GM21717 (cell line): ENCODE results near the gene EPOP.
A peak's percentile ranks its signal among the peaks of the same experiment; 100 is the strongest.

ENCODE experiments used
- ATAC-seq: cut with Tn5 transposase; IDR thresholded peaks from one replicate; pipeline ENCODE4 v1.9.1; 2021; ENCODE audit warnings: mild to moderate bottlenecking, moderate library complexity; ENCODE audit not compliant: unreplicated experiment

The EPOP gene

GRCh38 chr17:38674749-38675615 is at the start of gene EPOP:
Gene EPOP (minus strand): TSS chr17:38674957. CDS start chr17:38674495, 462 bp downstream.
- peak; percentile 57 for ATAC-seq

GRCh38 chr17:38721802-38722201 is 47.0 kb upstream of the EPOP start:
- ATAC-seq, result no peak

GRCh38 chr17:38720941-38721340 is 46.2 kb upstream of the EPOP start:
- no peak for ATAC-seq

GRCh38 chr17:38719943-38720641 is 45.3 kb upstream of the EPOP start:
- ATAC-seq, result no peak

GRCh38 chr17:38719289-38719942 is 44.7 kb upstream of the EPOP start:
- ATAC-seq, result no peak

GRCh38 chr17:38717139-38717745 is 42.5 kb upstream of the EPOP start:
- no peak for ATAC-seq

- ATAC-seq, result no peak
Measured at GRCh38 chr17:38716368-38717005, 41.7 kb upstream of the EPOP start.

- no peak for ATAC-seq
Measured at GRCh38 chr17:38715216-38715943, 40.6 kb upstream of the EPOP start.

GRCh38 chr17:38713456-38714075 is 38.8 kb upstream of the EPOP start:
- ATAC-seq, result no peak

- no peak for ATAC-seq
Measured at GRCh38 chr17:38712593-38712992, 37.8 kb upstream of the EPOP start.

- no peak for ATAC-seq
Measured at GRCh38 chr17:38711792-38712571, 37.2 kb upstream of the EPOP start.

- no peak for ATAC-seq
Measured at GRCh38 chr17:38710985-38711384, 36.2 kb upstream of the EPOP start.

GRCh38 chr17:38710604-38710962 is 35.8 kb upstream of the EPOP start:
- ATAC-seq, result no peak

- no peak for ATAC-seq
Measured at GRCh38 chr17:38709864-38710603, 35.3 kb upstream of the EPOP start.

GRCh38 chr17:38709104-38709820 is 34.5 kb upstream of the EPOP start:
- no peak for ATAC-seq

- ATAC-seq, result no peak
Measured at GRCh38 chr17:38707678-38708351, 33.1 kb upstream of the EPOP start.
